NCI-H2196 treated with DMSO at 0.1 percent for 48 hours (cell line): ENCODE results near the gene SH3BP2.

Experiments used
- DNase-seq: peaks from one replicate; lab custom pipeline; 2025; ENCODE audit not compliant: unreplicated experiment; lab: John Stamatoyannopoulos, UW

The SH3BP2 gene

DNA sequence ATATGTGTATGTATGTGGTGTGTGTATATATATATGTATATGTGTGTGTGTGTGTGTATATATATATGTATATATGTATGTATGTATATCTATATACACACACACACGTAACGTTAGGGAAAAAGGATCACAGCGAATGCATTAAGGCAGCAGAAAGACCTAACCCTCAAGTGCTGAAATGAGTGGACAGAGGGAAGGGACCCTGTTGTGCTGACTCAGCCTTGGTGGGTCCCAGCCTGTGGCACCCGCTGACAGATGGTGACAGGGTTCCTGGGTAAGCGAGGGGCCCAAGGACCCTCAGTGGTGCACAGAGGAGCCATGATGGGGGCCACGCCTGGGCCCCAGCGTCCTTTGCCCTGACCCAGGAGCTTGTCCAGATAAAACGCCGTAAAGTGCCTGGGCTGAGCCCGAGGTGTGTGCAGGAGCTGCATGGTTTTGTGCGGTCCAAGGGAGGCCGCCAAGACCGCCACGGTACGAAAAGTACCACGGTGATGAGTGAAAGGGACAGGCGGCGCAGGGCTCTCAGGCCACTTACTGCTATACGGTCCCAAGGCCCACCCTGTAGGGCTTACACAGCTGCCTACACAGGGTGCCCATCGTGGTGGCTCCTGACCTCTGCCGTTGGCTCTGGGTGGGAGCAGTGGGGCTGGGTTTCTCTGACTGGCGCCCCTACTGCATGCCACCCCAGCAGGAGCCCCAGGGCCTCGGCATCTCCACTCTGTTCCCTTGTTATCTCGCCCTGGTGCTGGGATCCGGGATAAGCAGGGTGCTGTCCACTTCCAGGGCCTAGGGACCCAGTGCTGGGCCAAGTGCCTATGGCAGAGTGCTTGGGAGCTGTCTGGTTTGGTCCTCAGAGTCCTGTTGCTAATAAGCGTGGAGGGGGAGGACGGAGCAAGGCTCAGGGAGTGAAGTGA lies 10.0 kb downstream of the SH3BP2 start:
- DNase-seq = no peak

DNA sequence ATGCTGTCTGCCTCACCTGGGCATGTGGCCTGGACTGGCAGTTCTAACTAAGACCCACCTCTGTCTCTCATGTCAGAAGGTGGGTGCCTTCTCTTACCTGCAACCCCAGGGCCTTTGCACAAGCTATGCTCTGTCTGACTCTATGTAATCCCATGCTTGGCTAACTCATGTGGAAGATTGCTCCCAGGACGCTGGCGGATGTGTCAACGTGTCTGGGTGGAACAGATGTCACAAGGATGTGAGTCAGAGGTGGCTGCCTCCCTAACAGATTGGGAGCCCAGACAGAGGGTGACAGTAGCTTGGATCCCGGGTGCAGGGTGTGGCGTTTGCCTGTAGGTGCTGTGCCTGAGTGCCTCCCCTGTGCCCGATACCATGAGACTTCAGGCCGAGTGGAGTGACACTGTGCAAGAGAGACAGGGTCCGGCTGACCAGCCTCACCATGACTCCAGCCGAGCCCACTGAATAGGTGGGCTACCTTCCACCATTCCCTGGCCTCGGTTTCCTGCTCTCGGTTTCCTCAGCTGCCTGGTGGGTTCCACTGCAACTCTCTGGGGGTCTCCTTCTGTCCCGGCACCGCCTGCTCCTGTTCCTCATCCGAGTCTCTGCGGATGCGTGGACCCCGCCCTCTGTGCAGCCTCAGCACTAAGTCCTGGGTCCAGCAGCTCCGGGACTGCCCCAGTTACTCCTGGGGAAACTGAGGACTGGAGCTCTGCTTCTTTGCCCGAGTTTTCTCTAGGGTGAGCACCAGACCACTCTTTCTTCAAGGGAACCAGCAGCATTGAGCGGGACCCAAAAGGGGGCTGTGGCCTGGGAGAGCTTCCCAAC lies 11.0 kb downstream of the SH3BP2 start:
- DNase-seq = no peak

DNA sequence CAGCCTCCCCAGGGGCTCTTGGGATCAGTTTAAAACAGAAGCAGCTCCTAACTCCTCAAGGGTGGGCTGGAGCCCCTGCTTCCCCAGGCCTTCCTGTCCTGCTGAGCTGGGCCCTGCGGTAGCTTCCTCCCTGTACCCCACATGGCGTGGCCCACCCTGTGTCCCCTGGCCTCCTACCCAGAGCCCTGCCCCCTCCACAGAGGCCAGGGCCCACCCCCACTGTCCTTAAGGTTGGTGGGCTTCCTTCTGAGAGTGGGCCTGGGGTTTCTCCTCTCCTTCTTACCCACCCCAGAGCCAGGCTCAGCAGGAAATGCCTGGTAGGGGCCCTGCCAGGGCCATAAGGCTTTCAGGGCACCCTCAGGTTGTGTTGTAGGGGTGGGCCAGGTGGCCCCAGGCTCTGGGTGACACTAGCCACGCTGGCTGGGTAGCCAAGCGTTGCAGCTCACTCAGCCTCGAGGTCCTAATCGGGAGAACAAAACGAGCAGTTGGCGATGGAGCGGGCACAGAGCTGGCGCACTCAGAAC lies 11.6 kb downstream of the SH3BP2 start:
- DNase-seq = no peak

DNA sequence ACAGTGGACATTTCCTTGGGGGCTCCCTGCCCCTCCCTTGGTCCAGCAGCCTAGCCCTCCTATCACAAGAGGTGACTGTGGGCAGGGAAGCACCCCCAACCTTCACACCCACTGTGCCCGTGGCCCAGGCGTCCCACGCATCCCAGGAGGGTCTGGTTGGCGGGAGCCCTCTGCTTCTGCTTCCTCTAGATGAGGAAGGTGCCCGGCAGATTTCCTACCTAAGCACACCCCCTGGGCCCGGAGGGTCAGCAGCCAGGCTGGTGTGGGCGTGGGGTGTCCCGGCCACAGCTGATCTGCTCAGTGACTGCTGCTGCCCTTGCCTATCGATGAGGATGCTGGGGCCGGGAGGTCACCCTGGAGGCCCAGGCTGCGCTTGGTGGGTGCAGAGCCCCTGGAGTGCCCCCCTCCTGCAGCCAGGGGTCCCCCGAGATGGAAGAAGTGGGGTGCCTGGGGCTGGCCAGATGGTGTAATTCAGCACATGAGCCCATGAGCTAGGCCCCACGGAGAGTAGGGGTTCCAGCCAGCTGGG lies 12.2 kb downstream of the SH3BP2 start:
- no peak for DNase-seq

DNA sequence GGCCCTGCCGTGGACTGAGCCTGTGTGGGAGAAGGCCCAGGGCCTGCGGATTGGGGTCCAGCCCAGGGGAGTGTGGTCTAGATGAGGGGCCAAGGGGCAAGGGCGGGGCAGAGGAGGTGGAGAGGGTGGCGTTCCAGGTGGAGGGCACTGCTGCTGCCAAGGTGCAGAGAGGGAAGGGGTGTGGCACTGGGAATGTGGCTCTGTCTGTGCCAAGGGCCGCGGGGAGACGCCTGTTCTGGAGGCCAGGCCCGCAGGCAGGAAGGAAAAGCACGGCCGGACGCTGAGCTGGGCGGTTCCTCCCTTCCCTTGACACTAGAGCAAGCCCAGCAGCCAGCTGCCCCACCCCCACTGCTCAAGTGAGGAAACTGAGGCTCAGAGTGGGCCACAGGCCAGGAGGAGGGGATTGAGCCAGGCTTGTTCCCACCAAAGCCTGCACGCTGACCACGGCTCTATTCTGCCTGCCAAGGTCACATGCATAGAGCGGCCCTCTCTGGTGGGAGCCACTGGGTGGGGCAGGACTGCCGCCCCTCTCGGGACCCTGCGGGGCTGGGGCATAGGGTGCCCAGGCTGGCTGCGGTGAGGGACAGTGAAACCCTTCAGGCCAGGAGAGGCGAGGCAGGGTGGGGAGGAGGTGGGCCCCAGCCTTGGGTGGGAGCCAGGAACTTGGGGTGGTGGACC lies 13.0 kb downstream of the SH3BP2 start:
- no peak for DNase-seq

DNA sequence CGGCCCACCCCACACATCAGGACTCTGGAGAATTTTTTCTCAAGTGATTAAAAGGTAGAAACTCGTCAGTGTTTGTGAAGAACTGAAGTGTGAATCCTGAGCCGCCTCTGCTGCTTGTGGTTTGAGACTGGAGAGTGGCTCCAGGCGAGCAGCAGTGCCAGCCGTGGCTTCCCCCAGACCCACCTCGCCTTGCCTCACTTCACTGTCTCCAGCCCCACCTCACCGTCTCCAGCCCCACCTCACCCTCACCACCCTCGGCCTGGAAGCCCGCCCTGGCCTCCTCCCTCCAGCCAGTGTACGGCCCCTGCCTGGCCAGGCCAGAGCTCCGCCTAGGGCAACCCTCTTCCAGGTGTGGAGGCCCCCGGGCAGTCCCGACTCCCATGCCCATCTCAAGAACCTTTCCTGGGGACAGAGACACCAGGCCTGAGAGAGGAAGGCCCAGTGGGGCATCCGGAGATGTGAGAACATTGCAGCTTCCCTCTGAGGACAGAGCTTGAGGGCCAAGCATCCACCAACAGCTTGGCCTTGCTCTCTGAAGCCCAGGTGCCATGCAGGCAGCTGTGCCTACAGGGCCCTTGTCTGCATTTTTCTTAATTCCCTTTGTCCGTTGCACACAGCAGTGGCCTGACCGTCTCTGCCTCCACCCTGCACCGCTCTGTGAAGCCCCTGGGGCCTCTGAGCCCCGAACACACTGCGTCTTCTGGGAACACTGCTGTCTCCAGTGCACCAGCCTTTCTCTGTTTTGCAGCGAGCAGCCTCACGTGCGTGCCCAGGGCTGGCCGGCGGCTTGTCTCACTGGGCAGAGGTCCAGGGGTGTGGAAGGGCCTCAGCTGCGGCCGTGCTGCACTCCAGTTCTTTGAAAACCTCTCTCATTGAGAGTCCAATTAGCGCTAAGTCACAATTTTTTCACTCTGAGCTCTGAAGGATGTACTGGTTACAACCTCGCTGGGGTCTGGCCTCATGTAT lies 13.8 kb downstream of the SH3BP2 start:
- peak; percentile 44 for DNase-seq

DNA sequence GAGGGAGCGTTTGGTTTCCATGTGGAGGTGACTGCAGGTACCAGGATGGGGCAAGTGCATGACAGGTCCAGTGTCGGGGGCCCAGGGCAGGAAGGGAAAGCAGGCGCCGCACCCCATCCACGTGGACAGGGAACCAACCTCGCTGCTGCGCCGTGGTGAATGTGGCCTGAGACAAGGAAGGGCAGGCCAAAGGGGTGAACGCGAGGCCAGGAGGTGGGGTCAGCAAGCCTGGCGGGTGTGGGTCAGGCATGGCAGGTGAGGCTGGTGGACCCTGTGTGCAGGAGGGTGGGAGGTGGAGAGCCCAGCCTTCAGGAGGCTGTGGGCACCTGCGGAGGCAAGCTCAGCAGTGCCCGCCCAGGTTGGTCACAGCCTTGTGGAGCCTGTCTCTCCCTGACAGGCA lies 14.7 kb downstream of the SH3BP2 start:
- DNase-seq = no peak

DNA sequence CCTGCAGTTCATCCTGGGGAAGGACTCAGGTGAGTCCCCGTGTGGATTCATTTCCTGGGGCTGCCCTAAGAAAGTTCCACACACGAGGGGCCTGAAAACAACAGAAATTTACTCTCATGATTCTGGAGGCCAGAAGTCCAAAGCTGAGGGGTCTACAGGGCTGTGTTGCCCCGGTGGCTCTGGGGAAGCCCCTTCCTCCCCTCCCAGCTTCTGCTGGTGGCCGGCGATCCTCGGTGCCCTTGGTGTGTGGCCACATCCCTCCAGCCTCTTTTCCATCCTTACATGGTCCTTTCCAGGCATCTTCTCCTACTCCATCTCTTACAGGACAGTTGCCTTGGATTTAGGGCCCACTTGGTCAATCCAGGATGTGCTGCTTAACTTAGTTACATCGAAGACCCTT lies 15.1 kb downstream of the SH3BP2 start:
- DNase-seq = no peak

DNA sequence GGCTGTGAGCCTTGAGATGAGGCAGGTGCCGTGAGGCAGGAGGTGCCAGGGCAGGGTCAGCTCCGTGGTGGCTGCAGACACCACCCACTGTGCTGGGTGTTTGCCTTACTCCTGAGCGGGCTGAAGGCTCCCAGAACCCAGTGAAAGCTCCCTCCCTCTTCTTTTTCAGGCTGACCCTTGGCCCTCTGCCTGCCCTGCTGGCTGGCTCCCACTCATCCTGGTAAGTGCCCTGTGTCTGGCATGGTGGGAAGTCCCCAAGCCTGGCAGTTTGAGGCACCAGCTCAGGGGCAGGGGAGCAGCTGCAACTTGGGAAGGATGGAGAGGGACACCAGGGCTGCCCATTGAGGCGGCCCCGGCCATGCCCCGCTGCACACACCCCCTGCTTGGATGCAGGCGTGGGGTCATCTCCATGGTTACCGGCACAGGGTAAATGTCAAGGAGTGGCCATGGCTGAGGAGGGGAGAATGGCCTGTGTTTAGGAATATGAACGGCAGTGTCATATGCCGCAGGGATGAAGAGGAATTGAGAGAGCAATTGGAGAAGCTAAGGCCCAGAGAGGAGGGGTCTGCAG lies 16.8 kb downstream of the SH3BP2 start:
- peak; percentile 88 for DNase-seq

DNA sequence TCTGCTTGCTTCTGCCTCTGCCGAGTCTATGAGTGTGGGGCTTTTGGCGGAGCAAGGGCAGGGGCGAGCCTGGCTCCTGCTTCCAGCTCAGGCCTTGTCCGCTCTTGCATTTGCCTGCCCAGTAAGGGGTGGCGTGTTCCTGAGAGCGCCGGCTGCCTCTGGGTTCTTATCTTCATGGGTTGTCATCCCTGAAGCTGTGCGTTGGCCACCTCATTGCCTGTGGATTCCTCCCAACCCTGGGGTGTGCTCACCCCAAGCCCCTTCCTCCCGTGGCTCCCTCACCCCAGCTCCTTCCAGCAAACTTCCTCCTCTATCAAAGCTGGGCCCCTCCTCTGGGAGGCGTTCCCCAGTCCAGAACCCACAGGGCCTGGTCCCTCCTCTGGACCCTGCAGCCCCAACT lies 17.5 kb downstream of the SH3BP2 start:
- no peak for DNase-seq

DNA sequence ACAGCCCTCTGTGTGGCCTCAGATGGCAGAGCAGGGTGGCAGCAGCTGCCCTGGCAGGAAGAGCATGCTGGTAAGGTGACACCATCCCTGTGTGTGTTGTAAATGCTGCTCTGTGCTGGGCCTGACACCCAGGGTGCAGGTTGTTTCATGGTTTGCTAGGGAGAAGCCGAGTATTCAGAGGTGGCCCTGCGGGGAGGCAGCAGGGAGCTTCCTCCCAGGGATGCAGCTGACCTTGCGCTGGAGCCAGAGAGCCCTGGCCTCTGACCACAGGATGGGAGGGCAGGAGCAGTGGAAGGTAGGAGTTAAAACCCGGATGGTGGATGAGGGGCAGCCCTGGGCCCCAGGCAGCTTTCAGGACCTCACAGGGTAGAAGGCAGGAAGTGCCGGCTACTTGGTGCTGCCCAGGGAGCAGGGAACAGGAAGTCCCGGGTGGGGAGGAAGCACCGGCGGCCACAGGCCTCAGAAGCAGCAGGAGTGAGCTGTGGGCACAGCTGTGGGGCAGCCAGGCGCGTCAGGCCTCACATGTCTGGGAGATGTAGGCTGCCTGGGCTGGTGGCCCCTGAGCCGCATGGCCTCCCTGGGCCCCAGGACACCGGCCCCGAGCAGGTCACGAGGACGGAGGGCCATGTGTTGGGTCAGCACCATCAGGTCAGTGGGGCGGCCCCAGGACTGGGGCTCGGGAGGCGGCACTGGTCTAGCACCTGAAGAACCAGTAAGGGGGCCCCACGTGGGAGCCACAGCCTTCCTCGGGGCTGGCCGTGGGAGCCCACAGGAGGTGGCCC lies 19.1 kb downstream of the SH3BP2 start:
- peak; percentile 74 for DNase-seq

DNA sequence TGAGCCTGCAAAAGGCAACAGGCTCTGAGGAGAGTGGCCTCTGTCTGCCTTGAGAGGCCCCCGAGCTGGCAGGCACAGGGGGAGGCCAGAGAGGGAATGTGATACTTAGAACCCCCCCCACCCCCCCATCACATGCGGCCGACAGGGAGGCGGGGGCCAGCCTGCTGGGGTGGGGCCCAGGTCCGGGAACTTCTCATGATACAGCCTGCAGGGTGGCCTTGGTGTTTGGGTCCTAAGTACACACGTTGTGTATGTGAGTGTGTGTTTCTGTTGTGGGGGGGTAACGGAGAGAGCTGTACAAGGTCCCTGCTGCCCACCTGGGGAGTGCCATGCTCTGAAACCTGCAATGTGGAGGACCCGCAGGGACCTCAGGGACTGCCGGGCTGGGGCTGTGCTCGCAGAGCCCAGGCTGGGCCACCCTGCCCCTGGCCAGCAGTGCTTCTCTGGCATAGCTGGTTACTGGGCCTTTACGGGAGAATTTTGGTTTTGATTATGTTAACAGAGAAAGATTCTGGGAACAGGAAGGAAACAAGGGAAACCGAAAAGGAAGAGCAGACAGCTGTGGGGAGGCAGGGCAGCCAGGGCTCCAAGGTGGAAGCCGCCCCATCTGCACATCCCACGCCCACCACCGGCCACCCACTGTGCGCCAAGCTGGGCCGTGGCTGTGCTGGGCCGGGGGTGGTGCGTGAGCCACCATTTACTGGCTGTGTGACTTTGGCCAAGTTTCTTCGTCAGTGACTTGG lies 19.9 kb downstream of the SH3BP2 start:
- DNase-seq = no peak

DNA sequence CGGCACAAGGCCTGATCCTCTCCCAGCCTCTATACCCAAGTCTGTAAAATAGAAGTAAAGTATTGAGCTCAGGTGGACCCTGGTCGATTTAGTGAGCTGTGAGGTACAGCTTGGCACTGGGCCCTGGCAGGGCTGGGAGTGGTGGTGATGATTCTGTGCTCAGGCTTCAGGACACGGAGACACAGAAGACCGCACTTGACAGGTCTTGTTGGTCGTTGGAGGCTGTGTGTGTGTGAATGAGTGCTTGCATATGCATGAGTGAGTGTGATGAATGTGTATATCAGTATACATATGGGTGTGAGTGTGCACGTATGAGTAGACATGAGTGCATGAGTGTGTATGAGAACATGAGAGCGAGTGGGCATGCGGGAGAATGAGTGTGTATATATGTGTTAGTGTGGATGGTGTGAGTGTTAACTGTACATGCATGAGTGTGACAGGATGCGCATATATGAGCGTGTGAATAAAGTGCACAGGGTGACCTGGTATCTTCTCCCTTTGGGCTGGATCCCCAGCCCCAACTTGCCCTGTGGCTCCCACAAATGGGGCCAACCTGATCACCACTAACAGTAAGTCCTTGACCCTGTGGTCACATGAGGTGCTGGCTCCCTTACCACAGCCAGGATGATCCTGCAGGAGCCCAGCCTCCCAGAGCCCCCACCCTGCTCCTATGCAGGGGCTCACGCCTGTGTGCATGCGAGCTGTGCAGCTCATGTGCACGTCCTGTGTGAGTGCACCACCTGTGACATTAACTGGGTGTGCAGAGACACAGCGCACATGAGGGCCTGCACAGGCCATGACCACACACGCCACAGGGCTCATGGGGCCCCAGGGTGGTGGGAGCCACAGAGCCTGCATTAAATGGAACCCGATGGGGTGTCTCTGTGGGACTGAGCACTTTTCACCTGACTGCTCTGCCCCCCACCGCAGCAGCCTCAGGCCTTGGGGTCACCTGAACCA lies 20.8 kb downstream of the SH3BP2 start:
- DNase-seq = no peak

DNA sequence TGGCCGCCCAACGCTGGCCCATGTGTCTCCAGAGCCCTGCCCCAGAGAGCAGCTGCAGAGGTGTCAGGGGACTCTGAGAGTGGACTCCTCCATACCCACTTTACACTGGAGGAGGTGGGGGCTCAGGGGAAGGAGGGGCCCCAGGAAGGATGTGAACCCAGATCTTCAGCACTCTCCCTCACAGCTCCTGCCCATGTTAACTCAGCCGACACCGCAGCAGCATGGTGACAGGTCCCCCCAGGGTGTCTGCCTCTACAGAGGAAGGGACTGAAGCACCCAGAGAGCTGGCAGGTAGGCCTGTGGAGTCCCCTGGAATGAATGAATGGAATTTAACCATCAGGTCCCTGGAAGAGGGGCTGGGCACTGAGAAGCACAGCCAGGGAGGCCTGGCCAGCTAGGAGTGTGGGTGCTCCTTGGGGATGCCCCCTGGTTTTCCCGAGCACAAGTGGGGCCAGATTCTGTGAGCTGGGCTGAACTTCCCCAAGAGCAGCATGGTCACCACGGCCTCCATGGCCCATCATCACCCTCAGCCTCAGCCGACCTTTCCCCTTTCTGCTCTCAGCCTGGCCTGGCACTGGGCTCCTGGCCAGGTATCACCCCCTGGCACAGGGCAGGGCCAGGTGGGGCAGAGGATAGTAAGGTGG lies 21.9 kb downstream of the SH3BP2 start:
- no peak for DNase-seq

DNA sequence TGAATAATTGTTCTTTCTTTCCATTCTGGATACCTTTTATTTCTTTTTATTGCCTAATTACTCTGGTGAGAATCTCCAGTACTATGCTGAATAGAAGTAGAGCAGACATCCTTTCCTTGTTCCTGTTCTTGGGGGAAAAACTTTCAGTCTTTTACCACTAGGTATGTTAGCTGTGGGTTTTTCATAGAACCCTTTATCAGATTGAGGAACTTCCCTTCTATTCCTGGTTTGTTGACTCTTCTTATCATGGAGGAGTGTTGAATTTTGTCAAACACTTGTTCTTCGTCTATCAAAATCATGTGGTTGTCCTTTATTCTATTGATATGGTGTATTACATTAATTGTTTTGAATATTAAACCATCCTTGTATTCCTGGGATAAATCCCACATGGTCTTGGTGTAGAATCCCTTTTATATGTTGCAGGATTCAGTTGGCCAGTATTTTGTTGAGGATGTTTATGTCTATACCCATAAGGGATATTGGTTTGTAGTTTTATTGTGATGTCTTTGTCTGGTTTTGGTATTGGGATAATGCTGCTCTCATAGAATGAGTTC lies 23.6 kb downstream of the SH3BP2 start:
- DNase-seq = no peak

DNA sequence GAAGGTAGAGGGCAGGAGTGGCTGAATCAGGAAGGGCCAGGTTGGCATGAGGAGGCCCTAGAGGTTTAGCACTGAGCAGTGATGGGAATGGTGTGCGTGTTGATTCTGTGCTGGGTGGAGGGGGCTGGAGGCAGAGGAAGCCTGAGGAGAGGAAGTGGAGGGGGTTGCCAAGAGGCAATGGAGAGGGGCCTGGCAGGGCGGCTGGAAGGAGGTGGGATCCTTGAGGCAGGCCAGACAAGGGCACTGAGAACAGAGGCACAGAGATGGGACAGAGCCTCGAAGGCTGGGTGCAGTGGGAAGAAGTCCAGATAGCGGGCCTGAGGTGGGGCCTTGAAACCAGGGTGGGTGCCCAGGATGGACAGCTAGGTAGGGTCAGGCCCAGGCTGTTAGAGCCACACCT lies 24.3 kb downstream of the SH3BP2 start:
- DNase-seq = no peak
